Epithelial cell of esophagus (primary cell): ENCODE results near the gene ACACB.

Source experiments
- DNase-seq: peaks from one replicate; pipeline ENCODE4 v3.0.0; 2010; ENCODE audit warnings: low read depth
- H3K4me3 ChIP-seq: 2 replicates; pipeline ENCODE4 v1.5.1; 2011; ENCODE audit warnings: mild to moderate bottlenecking, low read length, control low read depth
- TF ChIP-seq, protein P1 (sequence below): IDR thresholded peaks from 2 replicates; pipeline ENCODE4 v1.5.1; 2011; ENCODE audit warnings: low read depth, mild to moderate bottlenecking, low read length, control low read depth, inconsistent platforms; ENCODE audit not compliant: insufficient read depth; ENCODE audit errors: missing control alignments

Gene ACACB

DNA sequence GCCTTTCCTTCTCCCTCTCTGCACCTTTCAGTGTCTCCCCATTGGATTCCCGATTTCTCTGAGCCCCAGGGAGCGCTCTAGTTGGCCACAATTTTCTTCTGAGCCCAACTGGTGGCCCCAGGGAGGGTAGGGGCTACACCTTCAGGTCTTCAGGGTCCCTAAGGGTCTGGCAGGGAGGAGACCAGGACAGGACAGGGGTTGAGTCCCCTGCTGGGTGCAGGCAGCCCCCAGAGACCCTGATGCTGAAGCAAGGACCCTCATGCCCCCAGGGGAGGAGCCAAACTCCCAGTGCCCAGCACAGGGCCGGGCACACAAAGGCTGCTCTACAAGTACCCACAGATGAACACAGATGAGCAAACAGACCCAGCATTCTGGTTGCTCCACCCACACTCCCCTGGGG, 180.0 kb downstream of the ACACB start:
- no peak overlapping the region for H3K4me3 ChIP-seq
- TF ChIP-seq, protein P1, sequence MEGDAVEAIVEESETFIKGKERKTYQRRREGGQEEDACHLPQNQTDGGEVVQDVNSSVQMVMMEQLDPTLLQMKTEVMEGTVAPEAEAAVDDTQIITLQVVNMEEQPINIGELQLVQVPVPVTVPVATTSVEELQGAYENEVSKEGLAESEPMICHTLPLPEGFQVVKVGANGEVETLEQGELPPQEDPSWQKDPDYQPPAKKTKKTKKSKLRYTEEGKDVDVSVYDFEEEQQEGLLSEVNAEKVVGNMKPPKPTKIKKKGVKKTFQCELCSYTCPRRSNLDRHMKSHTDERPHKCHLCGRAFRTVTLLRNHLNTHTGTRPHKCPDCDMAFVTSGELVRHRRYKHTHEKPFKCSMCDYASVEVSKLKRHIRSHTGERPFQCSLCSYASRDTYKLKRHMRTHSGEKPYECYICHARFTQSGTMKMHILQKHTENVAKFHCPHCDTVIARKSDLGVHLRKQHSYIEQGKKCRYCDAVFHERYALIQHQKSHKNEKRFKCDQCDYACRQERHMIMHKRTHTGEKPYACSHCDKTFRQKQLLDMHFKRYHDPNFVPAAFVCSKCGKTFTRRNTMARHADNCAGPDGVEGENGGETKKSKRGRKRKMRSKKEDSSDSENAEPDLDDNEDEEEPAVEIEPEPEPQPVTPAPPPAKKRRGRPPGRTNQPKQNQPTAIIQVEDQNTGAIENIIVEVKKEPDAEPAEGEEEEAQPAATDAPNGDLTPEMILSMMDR = no peak
- no peak for DNase-seq

DNA sequence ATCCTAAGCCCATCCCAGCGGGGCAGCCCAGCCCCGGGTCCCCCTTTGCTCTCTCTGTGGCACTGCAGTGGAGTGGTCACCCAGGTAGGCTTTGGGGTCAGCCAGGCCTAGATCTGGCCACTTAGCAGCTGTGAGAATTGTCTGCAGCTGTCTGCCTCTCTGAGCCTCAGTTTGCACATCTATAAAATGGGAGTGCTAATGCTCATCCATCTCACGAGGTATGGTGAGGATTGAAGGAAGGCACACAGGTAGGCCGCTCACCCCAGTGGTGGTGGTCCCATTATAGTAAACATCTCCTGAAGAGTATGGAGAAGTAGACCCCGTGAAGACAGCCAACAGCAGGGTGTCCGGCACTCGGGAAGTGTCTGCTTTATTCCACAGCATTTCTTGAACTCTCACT, 183.5 kb downstream of the ACACB start:
- TF ChIP-seq, protein P1 = no peak
- H3K4me3 ChIP-seq = no peak overlapping the region
- no peak for DNase-seq

DNA sequence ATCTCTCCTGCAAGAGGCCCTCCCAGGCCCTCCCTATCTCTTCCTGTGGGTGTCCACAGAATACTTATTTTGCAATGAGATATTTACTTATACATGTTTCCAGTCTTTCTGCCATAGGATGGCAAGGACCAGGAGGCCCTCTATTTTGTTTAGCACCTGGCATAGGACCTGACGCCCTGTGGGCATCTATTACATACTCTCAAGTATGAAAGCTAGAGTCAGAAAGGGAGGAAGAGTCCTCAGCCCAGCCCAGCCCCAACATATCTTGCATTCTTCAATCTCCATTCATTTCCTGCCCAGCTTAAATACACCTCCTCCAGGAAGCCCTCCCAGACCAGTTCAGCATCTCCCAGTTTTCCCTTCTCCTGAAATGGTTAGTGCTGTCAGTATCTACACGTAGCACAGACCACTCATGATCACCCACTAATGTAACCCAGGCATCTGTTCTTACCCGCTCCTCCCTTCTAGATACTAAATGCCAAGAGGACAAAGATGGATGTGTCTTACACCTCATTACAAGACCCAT, 185.3 kb downstream of the ACACB start:
- H3K4me3 ChIP-seq = no peak overlapping the region
- TF ChIP-seq, protein P1 = no peak
- DNase-seq = peak; percentile 24

DNA sequence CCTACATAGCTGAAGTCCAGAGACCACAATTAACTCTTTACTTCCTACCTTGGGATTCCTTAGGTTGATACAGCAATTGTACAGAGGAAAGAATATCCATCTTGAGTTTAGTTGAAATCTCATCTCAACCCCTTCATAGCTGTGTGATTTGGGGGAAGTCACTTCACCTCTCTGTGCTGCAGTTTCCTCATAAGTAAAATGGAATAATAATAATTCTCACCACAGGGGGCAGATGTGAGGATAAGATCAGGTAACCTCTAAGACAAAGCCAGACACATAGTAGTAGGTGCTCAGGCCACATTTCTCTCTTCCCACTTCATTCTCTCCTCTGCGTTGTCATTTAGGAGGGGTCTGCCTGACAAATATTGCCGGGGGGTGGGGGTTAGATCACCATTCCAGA, 186.0 kb downstream of the ACACB start:
- TF ChIP-seq, protein P1 = peak; percentile 34
- H3K4me3 ChIP-seq = no peak overlapping the region
- DNase-seq = no peak

DNA sequence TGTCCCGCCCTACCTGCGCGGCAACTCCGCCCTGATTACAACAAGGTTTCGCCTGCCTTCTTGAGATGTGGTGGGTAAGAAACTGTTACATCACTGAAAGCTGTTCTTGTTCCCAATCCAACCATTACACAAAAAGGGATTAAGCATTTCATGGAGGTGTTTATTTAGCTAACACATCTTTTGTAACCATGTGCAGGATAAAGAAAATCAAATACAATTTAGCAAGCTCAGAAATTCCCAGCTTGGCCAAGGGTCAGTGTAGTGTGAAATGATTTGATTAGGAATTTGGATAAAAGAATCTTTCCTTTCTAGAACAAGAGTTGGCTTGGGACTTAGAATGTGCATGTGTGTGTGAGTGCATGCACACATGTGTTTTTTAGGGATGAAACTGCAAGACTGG, 186.4 kb downstream of the ACACB start:
- no peak for DNase-seq
- no peak overlapping the region for H3K4me3 ChIP-seq
- TF ChIP-seq, protein P1 = no peak

DNA sequence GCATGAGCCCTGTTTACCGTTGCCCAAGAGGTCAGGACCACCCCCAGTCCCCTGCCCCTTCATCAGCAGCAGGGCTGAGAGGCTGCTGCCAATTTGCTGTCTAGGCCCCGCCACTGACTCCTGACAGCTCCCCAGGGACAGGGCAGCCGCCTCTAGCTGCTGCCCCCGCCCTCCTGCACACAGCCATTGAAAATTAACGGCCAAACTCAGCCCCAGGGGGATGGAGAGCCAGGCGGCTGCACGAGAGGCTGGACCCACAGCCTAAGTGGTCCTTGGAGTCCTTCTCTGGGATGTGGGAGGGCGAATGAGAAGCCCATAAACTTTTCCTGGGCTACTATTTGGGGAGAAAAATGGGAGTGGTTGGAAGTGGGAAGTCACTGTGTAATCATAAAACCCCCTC, 188.1 kb downstream of the ACACB start:
- TF ChIP-seq, protein P1 = no peak
- DNase-seq = no peak
- H3K4me3 ChIP-seq = no peak overlapping the region

DNA sequence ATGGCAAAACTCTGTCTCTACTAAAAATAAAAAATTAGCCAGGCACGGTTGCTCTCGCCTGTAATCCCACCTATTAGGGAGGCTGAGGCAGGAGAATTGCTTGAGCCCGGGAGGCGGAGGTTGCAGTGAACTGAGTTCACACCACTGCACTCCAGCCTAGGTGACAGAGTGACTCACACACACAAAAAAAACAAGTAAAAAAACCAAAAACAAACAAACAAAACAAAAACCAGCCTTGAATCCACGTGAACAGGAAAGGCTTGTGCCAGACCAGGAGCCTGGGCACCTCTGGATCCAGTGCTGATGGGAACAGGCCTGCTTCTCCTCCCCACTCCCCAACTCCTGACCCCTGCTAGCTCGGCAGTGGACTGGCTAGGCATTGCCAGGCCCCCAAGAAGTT, 189.2 kb downstream of the ACACB start:
- DNase-seq = no peak
- TF ChIP-seq, protein P1 = no peak
- H3K4me3 ChIP-seq = no peak overlapping the region
